Measurements from ENCODE around the gene COMMD9. TPM values are rescaled to one million over a fixed set of nuclear protein-coding genes. Genes with fewer than 3 reads are reported as not detected.

Gene COMMD9
- total RNA-seq, 1 donor = 50.9 TPM

DNA sequence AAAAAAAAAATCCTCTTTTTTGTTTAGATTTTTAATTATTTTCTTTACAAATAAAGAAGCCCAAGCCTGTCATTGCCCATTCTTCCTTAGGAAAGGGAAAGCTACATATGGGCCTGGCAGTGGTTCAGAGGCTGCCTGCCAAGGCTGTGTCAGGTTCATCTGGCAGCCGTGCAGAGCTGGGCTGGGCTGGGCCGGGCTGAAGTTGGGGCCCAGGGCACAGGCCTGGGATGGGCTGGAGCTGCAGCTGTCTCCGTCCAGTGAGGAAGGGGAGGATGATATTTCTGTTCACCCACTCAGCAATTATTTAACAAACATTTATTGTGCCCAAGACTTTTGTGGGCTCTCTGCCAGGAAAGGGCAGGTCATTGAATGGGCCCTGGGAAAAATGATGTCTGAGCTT is 11.4 kb upstream of the COMMD9 start:
- DNase-seq (ENCODE audit: low read depth in 2 of 3, low spot score in 2 of 3) = no peak

- DNase-seq (ENCODE audit: low read depth in 2 of 3, low spot score in 2 of 3) = no peak
These were observed 7.8 kb upstream of the COMMD9 start for GRCh38 chr11:36296884-36297543.

- no peak for DNase-seq (ENCODE audit: low read depth in 2 of 3, low spot score in 2 of 3)
These were observed 6.7 kb upstream of the COMMD9 start, which contains the start of gene PRR5L for GRCh38 chr11:36295926-36296325. Gene PRR5L (plus strand): TSS chr11:36296288. CDS start chr11:36401122, 104,834 bp downstream.

DNA sequence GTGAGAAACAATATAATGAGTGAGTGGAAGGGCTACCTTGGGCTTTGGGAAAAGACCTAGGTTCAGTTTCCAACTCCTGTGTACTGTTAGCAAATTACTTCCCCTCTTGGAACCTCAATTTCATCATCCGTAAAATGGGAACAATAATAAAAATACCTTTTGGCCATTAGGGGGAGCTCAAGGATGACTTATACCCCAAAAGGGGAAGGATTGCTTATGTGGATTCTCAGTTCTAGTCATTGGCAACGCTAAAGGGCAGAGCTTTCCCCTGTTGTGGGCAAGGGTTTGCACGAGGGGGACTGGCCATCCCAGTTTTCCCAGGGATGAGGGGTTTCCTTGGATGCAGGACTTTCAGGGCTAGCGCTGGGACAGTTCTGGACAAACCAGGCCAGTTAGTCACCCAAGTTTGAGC is 3.1 kb upstream of the COMMD9 start:
- peak in 2 of 3 donors; percentile 38 to 76 for DNase-seq (ENCODE audit: low read depth in 2 of 3, low spot score in 2 of 3)

- peak in 2 of 3 donors; percentile 22 to 23 for DNase-seq (ENCODE audit: low read depth in 2 of 3, low spot score in 2 of 3)
These were observed 590 bp downstream of the COMMD9 start for GRCh38 chr11:36288442-36289225.

- no peak for DNase-seq (ENCODE audit: low read depth in 2 of 3, low spot score in 2 of 3)
These were observed 6.3 kb downstream of the COMMD9 start for GRCh38 chr11:36282926-36283325.

GRCh38 chr11:36281850-36282249 is 7.4 kb downstream of the COMMD9 start:
- DNase-seq (ENCODE audit: low read depth in 2 of 3, low spot score in 2 of 3) = no peak

DNA sequence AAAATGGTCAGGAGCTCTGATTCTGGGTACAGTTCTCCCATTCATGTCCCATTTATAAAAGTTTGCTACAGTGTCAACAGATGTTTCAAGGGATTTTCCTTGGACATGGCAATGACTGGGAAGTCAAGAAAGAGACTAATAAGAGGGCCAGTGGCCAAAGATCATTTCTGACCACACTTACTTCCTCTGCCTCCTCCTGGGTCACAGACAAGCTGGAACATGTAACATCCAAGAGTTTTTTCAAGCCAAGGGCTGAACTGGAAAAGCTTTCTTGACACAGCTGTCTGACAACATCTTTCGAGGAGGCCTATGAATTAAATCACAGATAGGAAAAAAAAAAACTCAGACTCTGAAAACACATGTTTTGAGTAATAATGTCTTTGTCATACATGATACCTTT is 8.7 kb downstream of the COMMD9 start:
- no peak for DNase-seq (ENCODE audit: low read depth in 2 of 3, low spot score in 2 of 3)

DNA sequence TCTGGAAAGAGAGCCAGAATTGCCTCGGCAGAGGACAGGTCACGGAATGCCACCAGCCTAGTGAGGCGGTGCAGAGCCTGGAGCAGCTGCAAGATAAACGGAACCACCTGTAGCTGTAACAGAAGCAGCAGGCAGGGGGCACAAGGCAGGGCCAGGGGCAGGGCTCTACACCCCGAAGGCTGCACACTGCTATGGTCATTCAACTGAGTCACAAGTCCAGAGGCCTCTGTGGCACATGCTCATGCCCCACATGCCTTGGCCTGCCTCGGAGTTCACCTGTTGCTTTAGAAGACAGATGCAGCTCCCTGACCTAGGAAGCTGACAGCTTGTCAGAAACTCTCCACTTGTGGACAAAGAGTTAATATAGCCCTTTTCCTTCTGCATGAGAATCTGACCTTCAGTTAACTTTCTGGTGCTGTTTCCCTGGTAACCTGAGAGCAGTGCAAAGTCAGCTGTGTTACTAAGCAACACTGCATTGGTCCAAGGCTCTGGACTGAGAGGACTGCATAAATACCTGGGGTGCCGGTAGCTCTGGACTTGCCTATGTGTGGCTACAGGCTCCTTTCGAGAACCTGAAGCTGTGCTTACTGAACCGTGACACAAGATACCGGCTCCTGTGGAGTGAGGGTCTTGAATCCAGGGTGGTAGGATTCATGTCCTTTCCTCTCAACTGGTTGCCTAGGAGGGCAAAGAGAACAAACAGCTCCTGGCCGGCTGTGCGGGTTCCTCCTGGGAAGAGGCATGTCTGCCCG is 10.5 kb downstream of the COMMD9 start:
- no peak for DNase-seq (ENCODE audit: low read depth in 2 of 3, low spot score in 2 of 3)

- DNase-seq (ENCODE audit: low read depth in 2 of 3, low spot score in 2 of 3) = no peak
These were observed 14.8 kb downstream of the COMMD9 start for GRCh38 chr11:36274414-36274813.

DNA sequence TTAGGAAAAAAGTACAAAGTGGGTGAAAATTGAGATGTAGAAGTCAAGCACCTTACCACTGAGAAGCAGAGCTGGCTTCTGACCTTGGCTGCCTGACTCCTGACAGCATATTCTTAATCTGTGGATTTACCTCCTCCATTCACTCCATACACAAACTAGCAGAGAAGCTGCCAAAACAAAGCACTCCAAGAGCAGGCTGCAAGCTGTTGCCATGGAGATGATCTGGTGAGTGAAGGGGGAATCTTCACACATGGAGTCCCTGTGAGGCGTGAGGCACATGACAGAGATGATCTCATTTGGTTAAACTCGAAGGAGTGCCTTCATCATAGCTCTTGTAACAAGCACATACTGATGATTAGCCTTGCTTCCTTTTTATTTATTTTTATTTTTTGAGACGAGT is 16.1 kb downstream of the COMMD9 start:
- DNase-seq (ENCODE audit: low read depth in 2 of 3, low spot score in 2 of 3) = no peak

GRCh38 chr11:36271794-36272407 is 17.3 kb downstream of the COMMD9 start:
- no peak for DNase-seq (ENCODE audit: low read depth in 2 of 3, low spot score in 2 of 3)

GRCh38 chr11:36270701-36271100 is 18.5 kb downstream of the COMMD9 start:
- DNase-seq (ENCODE audit: low read depth in 2 of 3, low spot score in 2 of 3) = no peak

DNA sequence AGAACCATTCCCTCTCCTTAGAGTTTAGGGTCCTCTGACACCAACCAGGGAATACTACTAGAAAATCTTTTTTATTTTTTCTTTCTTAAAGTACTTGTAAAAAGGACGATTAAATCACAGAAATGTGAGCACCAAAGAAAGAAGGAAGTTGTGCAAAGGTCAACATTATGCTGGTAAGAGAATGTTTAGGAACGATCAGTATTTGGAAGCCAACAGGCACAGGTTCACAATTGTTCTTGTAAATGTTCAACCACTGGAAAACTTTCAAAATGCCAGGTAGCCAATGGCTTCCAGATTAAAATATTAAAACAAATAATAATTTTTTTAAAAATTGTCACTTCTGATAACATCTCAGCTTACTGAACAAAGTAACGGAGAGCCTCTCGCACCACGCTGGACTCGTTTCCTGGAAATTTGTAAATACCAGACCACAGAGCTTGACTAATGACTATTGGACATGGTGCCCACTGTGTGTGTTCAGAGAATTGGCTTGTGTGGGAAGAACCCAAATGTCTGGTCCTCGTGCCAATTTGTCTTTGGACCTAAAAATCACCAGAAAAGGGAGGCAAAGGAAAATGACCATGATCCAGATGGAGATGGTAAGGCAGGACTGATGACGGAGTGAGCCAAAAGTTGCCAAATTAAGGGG is 20.8 kb downstream of the COMMD9 start:
- DNase-seq (ENCODE audit: low read depth in 2 of 3, low spot score in 2 of 3) = no peak

DNA sequence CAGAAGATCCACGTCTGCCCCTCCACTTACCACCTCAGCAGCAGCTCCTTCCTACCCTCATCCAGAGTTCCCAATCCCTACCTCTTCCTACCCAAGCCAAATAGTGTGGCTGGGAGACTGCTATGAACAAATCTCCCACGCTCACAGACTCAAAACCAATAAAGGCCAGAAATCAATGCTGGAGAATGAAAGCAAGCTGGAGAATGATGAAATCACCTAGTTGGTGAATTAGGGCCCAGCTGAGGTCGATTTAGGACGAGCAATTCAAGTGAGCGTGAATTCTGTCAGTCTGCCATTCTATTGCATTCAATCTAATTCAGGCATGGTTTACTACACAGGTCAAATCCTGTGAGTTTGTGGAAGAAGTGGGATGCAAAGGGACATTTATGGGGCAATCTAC is 22.5 kb downstream of the COMMD9 start:
- no peak for DNase-seq (ENCODE audit: low read depth in 2 of 3, low spot score in 2 of 3)

- DNase-seq (ENCODE audit: low read depth in 2 of 3, low spot score in 2 of 3) = peak; percentile 36 to 68 (median 44)
These were observed 23.2 kb downstream of the COMMD9 start for GRCh38 chr11:36265793-36266628.

- no peak for DNase-seq (ENCODE audit: low read depth in 2 of 3, low spot score in 2 of 3)
These were observed 24.3 kb downstream of the COMMD9 start for GRCh38 chr11:36264973-36265344.

DNA sequence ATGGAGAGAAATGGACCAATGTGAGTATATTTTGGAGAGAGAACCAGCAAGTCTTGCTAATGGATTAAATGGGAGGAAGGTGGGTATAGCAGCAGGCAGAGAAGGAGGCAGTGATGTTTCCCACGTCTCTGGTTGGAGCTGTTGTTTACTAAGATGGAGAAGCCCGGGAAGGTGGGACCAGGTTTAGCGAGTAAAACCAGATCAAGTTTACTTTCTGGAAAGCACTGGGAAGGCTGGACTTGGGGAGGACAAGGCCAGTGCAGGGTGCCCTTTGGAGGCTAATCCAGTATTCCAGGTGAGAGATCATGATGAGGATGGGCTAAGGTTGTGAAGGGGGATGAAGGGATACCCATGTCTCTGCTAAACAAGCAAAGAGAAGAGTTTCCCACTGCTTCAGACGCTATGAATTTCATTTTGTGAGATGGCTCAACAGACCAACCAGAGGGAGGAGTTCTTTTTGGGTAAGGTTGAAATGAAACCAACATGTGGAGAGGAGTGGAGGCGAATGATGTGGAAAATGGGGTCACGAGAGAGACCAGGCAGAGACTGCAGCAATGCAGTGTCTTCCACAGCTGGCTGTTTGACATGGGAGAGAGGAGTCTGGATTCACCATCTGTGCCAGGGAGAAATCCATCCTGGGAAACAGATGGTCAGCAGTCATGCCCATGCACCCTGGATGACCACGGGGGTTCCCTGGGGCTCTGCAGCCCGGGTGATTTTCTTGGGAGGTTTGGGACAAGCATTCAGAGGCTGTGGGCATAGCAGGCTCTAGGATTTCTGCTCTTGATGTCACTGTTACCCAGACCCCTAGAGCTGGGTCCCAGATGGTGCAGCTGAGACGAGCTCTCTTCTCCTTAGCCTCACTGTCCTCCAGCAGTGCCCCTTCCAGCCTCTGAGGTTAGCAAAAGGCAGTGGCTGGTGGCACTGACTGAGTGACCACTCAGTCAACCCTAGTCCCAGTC is 24.9 kb downstream of the COMMD9 start:
- no peak for DNase-seq (ENCODE audit: low read depth in 2 of 3, low spot score in 2 of 3)

GRCh38 chr11:36261094-36261493 is 28.1 kb downstream of the COMMD9 start:
- DNase-seq (ENCODE audit: low read depth in 2 of 3, low spot score in 2 of 3) = no peak

All from hematopoietic multipotent progenitor cell (in vitro differentiated cells).